Psoas muscle (tissue), 8 donors: ENCODE measurements around the gene MBNL2. TPM values are rescaled to one million over a fixed set of nuclear protein-coding genes. Genes with fewer than 3 reads are reported as not detected.

ENCODE experiments used
- ATAC-seq, 4 donors: fragments of 200-7000 bp; cut with Tn5 transposase; one replicate each; pipeline ENCODE4 v1.9.1; 2020; ENCODE audit warnings: moderate library complexity in 3 of 4, mild to moderate bottlenecking in 2 of 4
- DNase-seq, 2 donors: peaks; one replicate each; pipeline ENCODE4 v3.0.0-alpha.2; 2020
- H3K27ac ChIP-seq: fragments of 200-600 bp; one replicate; pipeline ENCODE4 v1.8.0; 2022
- H3K27me3 ChIP-seq, 3 donors: fragments of 200-600 bp in 1 of 3; one replicate each; pipeline versions ENCODE4 v1.6.1 to v1.8.0; 2013 to 2022; ENCODE audit warnings: low read length in 2 of 3, mild to moderate bottlenecking in 2 of 3, moderate library complexity in 1 of 3; ENCODE audit not compliant: insufficient read depth in 3 of 3
- H3K36me3 ChIP-seq, 2 donors: fragments of 200-600 bp in 1 of 2; one replicate each; pipeline versions ENCODE4 v1.6.1 to v1.8.0; 2013 to 2022; ENCODE audit warnings: low read depth in 1 of 2, mild to moderate bottlenecking in 1 of 2, moderate library complexity in 1 of 2; ENCODE audit not compliant: insufficient read depth in 1 of 2
- H3K4me1 ChIP-seq: fragments of 200-600 bp; one replicate; pipeline ENCODE4 v1.8.0; 2022
- H3K4me3 ChIP-seq: fragments of 200-600 bp; one replicate; pipeline ENCODE4 v1.8.0; 2022; ENCODE audit warnings: mild to moderate bottlenecking
- H3K9me3 ChIP-seq: fragments of 200-600 bp; one replicate; pipeline ENCODE4 v1.8.0; 2022
- CTCF ChIP-seq: fragments of 200-600 bp; IDR thresholded peaks from one replicate; pipeline ENCODE4 v1.8.0; 2022; ENCODE audit warnings: antibody characterized with exemption
- WGBS, 3 donors: extraction: QIAGEN DNeasy Blood & Tissue Kit; methylation state at CpG; one replicate each; pipeline versions ENCODE4 v1.1.6 to v1.1.7; 2013; 5-methylcytosine and 5-hydroxymethylcytosine counted together
- intact Hi-C, 2 donors: fragments of 100-400 bp; cut with DNase I; formaldehyde crosslinking; loops; one replicate each; pipeline versions ENCODE4 v1.11.0 to v1.14.2; 2022
- polyA plus RNA-seq, 3 donors: library from polyadenylated mRNA; stranded (reverse); fragments of 200-250 nt; gene quantifications; one replicate each; pipeline ENCODE4 v1.2.3, GENCODE V29; 2013
- total RNA-seq, 4 donors: library from RNA; stranded (reverse); fragmentation: NEBNext Ultra II Directional in 2 of 4; extraction: Animal tissue kit (Norgen Biotek cat#: 25700) in 2 of 4; gene quantifications; one replicate each; pipeline versions ENCODE4 v1.2.1 to v1.2.4, GENCODE V29; 2021 to 2023
- donor health status: healthy with polysubstance abuse.
- donor health status: DM: no; HTN: no; CAD: no; lungs with moderate emphysema.
- donor health status: Bipolar disorder and iron deficiency.
- donor health status: healthy.
- donor health status: DM: yes; HTN: yes; CAD: no.
- donor health status: DM: no; HTN: no; CAD: no.
- donor health status: DM: no; HTN: no; CAD: no.
- donor health status: DM: yes; HTN: yes; CAD: no.

The MBNL2 gene
- total and polyA plus RNA-seq, 7 donors: 13.3 to 93.1 (median 61.9) TPM

- intact Hi-C loops: loop anchor here in 1 of 2 donors (5.0 kb wide), 1 partner anchor 70 kb away; no protein-coding TSS in a partner anchor
- Histone ChIP-seq H3K4me1 (peaks cover 87% of the 10 kb centered on the region), H3K36me3 (peaks cover 0 to 15% of the 10 kb centered on the region in 2 donors), H3K4me3 (no peak overlapping the region), H3K27me3 (no peaks in the 10 kb centered on the region), H3K9me3 (no peaks in the 10 kb centered on the region), H3K27ac (peak overlapping the region; percentile 28)
- DNase-seq: no peak
- TF ChIP-seq CTCF: no peak
- no peak for ATAC-seq
- 51 to 74% (median 52%) methylated on average over 6 of the region's 6 CpGs for WGBS, 3 donors
Observed at GRCh38 chr13:97231829-97232196, 9.7 kb downstream of the MBNL2 start.

- Histone ChIP-seq H3K27me3 (no peaks in the 10 kb centered on the region), H3K27ac (no peak overlapping the region), H3K4me3 (no peak overlapping the region), H3K9me3 (no peaks in the 10 kb centered on the region), H3K4me1 (peaks cover 82% of the 10 kb centered on the region), H3K36me3 (peaks cover 0 to 15% of the 10 kb centered on the region in 2 donors)
- ATAC-seq (no peak), DNase-seq (no peak)
- intact Hi-C loops: loop anchor here in 1 of 2 donors (5.0 kb wide), 1 partner anchor 69 kb away; no protein-coding TSS in a partner anchor
- TF ChIP-seq CTCF: no peak
- 79 to 90% (median 81%) methylated on average over 1 of the region's 1 CpG for WGBS, 3 donors
Observed at GRCh38 chr13:97233499-97233898, 11.4 kb downstream of the MBNL2 start.

- Histone ChIP-seq H3K4me3 (no peak overlapping the region), H3K36me3 (peaks cover 0 to 15% of the 10 kb centered on the region in 2 donors), H3K27ac (peak overlapping the region; percentile 53), H3K4me1 (peaks cover 82% of the 10 kb centered on the region), H3K27me3 (no peaks in the 10 kb centered on the region), H3K9me3 (no peaks in the 10 kb centered on the region)
- intact Hi-C loops: loop anchor here in 1 of 2 donors (5.0 kb wide), 1 partner anchor 68 kb away; no protein-coding TSS in a partner anchor
- 90 to 98% (median 97%) methylated on average over 5 of the region's 5 CpGs for WGBS, 3 donors
- no peak for DNase-seq
- no peak for TF ChIP-seq CTCF
- ATAC-seq: no peak
Observed at GRCh38 chr13:97234236-97234635, 12.1 kb downstream of the MBNL2 start.

GRCh38 chr13:97234742-97235141, 12.6 kb downstream of the MBNL2 start:
- ATAC-seq: no peak
- no peak overlapping the region for H3K4me3 ChIP-seq
- peak overlapping the region; percentile 53 for H3K27ac ChIP-seq
- no peaks in the 10 kb centered on the region for H3K27me3 ChIP-seq
- H3K9me3 ChIP-seq: no peaks in the 10 kb centered on the region
- intact Hi-C loops: loop anchor here in 1 of 2 donors (5.0 kb wide), 1 partner anchor 68 kb away; no protein-coding TSS in a partner anchor
- no peak for TF ChIP-seq CTCF
- no peak for DNase-seq
- 76 to 84% (median 80%) methylated on average over 13 of the region's 13 CpGs for WGBS, 3 donors
- H3K4me1 ChIP-seq: peaks cover 82% of the 10 kb centered on the region
- H3K36me3 ChIP-seq: peaks cover 0 to 15% of the 10 kb centered on the region in 2 donors
